SJSA1 (cell line): ENCODE data around the gene TMEM126B. TPM values are rescaled to one million over a fixed set of nuclear protein-coding genes. Genes with fewer than 3 reads are reported as not detected.
"Not testable (repeated sequence)": the region's sequence is repeated elsewhere in the genome, so short reads cannot be mapped to it uniquely, and the experiment has no call there.

Source experiments
- DNase-seq, 2 experiments: peaks; one replicate each; pipeline ENCODE4 v3.0.0-alpha.2; 2015 to 2020; ENCODE audit warnings: low spot score in 2 of 2, low read depth in 1 of 2
- H3K27ac ChIP-seq: fragments of 250-450 bp; sonication (Bioruptor Pico); 2 replicates; pipeline ENCODE4 v1.5.1; 2020; ENCODE audit warnings: mild to moderate bottlenecking, moderate library complexity
- H3K27me3 ChIP-seq: fragments of 250-450 bp; sonication (Bioruptor Pico); replicated peaks from 2 replicates; pipeline ENCODE4 v1.5.1; 2020; ENCODE audit warnings: mild to moderate bottlenecking, moderate library complexity
- H3K36me3 ChIP-seq: fragments of 250-450 bp; sonication (Bioruptor Pico); 2 replicates; pipeline ENCODE4 v1.5.1; 2020; ENCODE audit warnings: mild to moderate bottlenecking
- H3K4me1 ChIP-seq: fragments of 250-450 bp; sonication (Bioruptor Pico); replicated peaks from 2 replicates; pipeline ENCODE4 v1.6.1; 2021; ENCODE audit warnings: mild to moderate bottlenecking
- H3K4me3 ChIP-seq: fragments of 250-450 bp; sonication (Bioruptor Pico); 2 replicates; pipeline ENCODE4 v1.5.1; 2020; ENCODE audit warnings: mild to moderate bottlenecking
- H3K9me3 ChIP-seq: fragments of 250-450 bp; sonication (Bioruptor Pico); replicated peaks from 2 replicates; pipeline ENCODE4 v1.5.1; 2020; ENCODE audit warnings: mild to moderate bottlenecking
- total RNA-seq: library from RNA; depleted of rRNA; stranded (reverse); fragments of >200 nt; shearing (Covaris generic); gene quantifications from 2 replicates; pipeline ENCODE4 v1.2.3, GENCODE V29; 2014; rRNA removed

Gene TMEM126B
- total RNA-seq: 32.5 and 37.0 TPM in 2 replicates

GRCh38 chr11:85627998-85628770 is at the start of gene TMEM126B:
TMEM126B (plus strand) TSS chr11:85628593; CDS start chr11:85628608, 15 bp downstream.
- Histone ChIP-seq H3K36me3 (no peaks in the 10 kb centered on the region), H3K27ac (peak within 1 kb of the TSS; percentile 25), H3K4me3 (peak within 1 kb of the TSS; percentile 49), H3K4me1 (no peaks in the 10 kb centered on the region), H3K27me3 (no peaks in the 10 kb centered on the region), H3K9me3 (no peaks in the 10 kb centered on the region)
- DNase-seq: peak; percentile 88 to 91

GRCh38 chr11:85582111-85582510 is 46.3 kb upstream of the TMEM126B start:
- no peaks in the 10 kb centered on the region for H3K36me3 ChIP-seq
- no peaks in the 10 kb centered on the region for H3K4me1 ChIP-seq
- H3K27ac ChIP-seq: no peak overlapping the region
- no peaks in the 10 kb centered on the region for H3K9me3 ChIP-seq
- DNase-seq: no peak
- H3K4me3 ChIP-seq: no peak overlapping the region
- H3K27me3 ChIP-seq: no peaks in the 10 kb centered on the region

GRCh38 chr11:85589373-85589772 is 39.0 kb upstream of the TMEM126B start:
- no peaks in the 10 kb centered on the region for H3K27me3 ChIP-seq
- H3K4me1 ChIP-seq: no peaks in the 10 kb centered on the region
- no peak for DNase-seq
- H3K9me3 ChIP-seq: no peaks in the 10 kb centered on the region
- no peak overlapping the region for H3K27ac ChIP-seq
- no peaks in the 10 kb centered on the region for H3K36me3 ChIP-seq
- H3K4me3 ChIP-seq: no peak overlapping the region

- Histone ChIP-seq H3K4me1 (no peaks in the 10 kb centered on the region), H3K27ac (no peak overlapping the region)
These were observed 37.4 kb upstream of the TMEM126B start for GRCh38 chr11:85590848-85591483.

GRCh38 chr11:85595285-85595884 is 33.0 kb upstream of the TMEM126B start:
- H3K4me3 ChIP-seq: no peak overlapping the region
- no peak overlapping the region for H3K27ac ChIP-seq
- H3K36me3 ChIP-seq: no peaks in the 10 kb centered on the region
- DNase-seq: peak in 1 of 2 experiments; percentile 1
- H3K27me3 ChIP-seq: no peaks in the 10 kb centered on the region
- no peaks in the 10 kb centered on the region for H3K4me1 ChIP-seq
- no peaks in the 10 kb centered on the region for H3K9me3 ChIP-seq

More at GRCh38 chr11:85590848-85591483, 37.4 kb upstream of the TMEM126B start:
- Histone ChIP-seq H3K9me3 (no peaks in the 10 kb centered on the region), H3K27me3 (no peaks in the 10 kb centered on the region), H3K4me3 (no peak overlapping the region), H3K36me3 (no peaks in the 10 kb centered on the region)
- no peak for DNase-seq

GRCh38 chr11:85596886-85597285 is 31.5 kb upstream of the TMEM126B start:
- no peaks in the 10 kb centered on the region for H3K9me3 ChIP-seq
- no peak for DNase-seq
- H3K27me3 ChIP-seq: no peaks in the 10 kb centered on the region
- H3K36me3 ChIP-seq: no peaks in the 10 kb centered on the region
- H3K4me3 ChIP-seq: no peak overlapping the region
- H3K27ac ChIP-seq: no peak overlapping the region
- H3K4me1 ChIP-seq: no peaks in the 10 kb centered on the region

GRCh38 chr11:85599083-85599482 is 29.3 kb upstream of the TMEM126B start:
- H3K36me3 ChIP-seq: no peaks in the 10 kb centered on the region
- no peak for DNase-seq
- H3K27me3 ChIP-seq: no peaks in the 10 kb centered on the region

GRCh38 chr11:85602526-85603213 is 25.7 kb upstream of the TMEM126B start:
- Histone ChIP-seq H3K36me3 (no peaks in the 10 kb centered on the region), H3K9me3 (no peaks in the 10 kb centered on the region), H3K4me1 (no peaks in the 10 kb centered on the region), H3K27me3 (no peaks in the 10 kb centered on the region), H3K4me3 (no peak overlapping the region), H3K27ac (no peak overlapping the region)
- DNase-seq: no peak

More at GRCh38 chr11:85599083-85599482, 29.3 kb upstream of the TMEM126B start:
- Histone ChIP-seq H3K9me3 (no peaks in the 10 kb centered on the region), H3K4me1 (no peaks in the 10 kb centered on the region), H3K4me3 (no peak overlapping the region), H3K27ac (no peak overlapping the region)

GRCh38 chr11:85603220-85603619 is 25.2 kb upstream of the TMEM126B start:
- Histone ChIP-seq H3K9me3 (no peaks in the 10 kb centered on the region), H3K4me3 (no peak overlapping the region), H3K27me3 (no peaks in the 10 kb centered on the region), H3K36me3 (no peaks in the 10 kb centered on the region), H3K4me1 (no peaks in the 10 kb centered on the region), H3K27ac (no peak overlapping the region)
- no peak for DNase-seq

GRCh38 chr11:85606237-85606636 is 22.2 kb upstream of the TMEM126B start:
- H3K36me3 ChIP-seq, H3K4me3 ChIP-seq, H3K27ac ChIP-seq, DNase-seq, H3K4me1 ChIP-seq, H3K27me3 ChIP-seq, H3K9me3 ChIP-seq: not testable (repeated sequence)

- H3K9me3 ChIP-seq, H3K27me3 ChIP-seq, H3K36me3 ChIP-seq, H3K4me1 ChIP-seq, H3K27ac ChIP-seq, DNase-seq, H3K4me3 ChIP-seq: not testable (repeated sequence)
These were observed 19.8 kb upstream of the TMEM126B start for GRCh38 chr11:85608621-85609020.

- H3K9me3 ChIP-seq, H3K27me3 ChIP-seq, H3K4me3 ChIP-seq, H3K27ac ChIP-seq, H3K36me3 ChIP-seq, H3K4me1 ChIP-seq, DNase-seq: not testable (repeated sequence)
These were observed 19.1 kb upstream of the TMEM126B start for GRCh38 chr11:85609286-85609685.

- H3K36me3 ChIP-seq, H3K9me3 ChIP-seq, DNase-seq, H3K27me3 ChIP-seq, H3K4me1 ChIP-seq, H3K27ac ChIP-seq, H3K4me3 ChIP-seq: not testable (repeated sequence)
These were observed 16.8 kb upstream of the TMEM126B start for GRCh38 chr11:85611643-85612042.

- Histone ChIP-seq H3K36me3 (no peaks in the 10 kb centered on the region), H3K27ac (no peak overlapping the region), H3K4me1 (no peaks in the 10 kb centered on the region), H3K4me3 (no peak overlapping the region), H3K27me3 (no peaks in the 10 kb centered on the region), H3K9me3 (no peaks in the 10 kb centered on the region)
- no peak for DNase-seq
These were observed 8.9 kb upstream of the TMEM126B start for GRCh38 chr11:85619499-85619898.
